HG03457 (cell line): ENCODE data around the gene TMPO.
"Not testable (repeated sequence)": the region's sequence is repeated elsewhere in the genome, so short reads cannot be mapped to it uniquely, and the experiment has no call there.

Source experiments
- ATAC-seq: cut with Tn5 transposase; IDR thresholded peaks from one replicate; pipeline ENCODE4 v1.9.1; 2021; ENCODE audit warnings: moderate number of reproducible peaks; ENCODE audit not compliant: unreplicated experiment

The TMPO gene

GRCh38 chr12:98578392-98578791 is 63.0 kb downstream of the TMPO start:
- no peak for ATAC-seq

GRCh38 chr12:98578821-98579220 is 63.4 kb downstream of the TMPO start:
- ATAC-seq = no peak

- no peak for ATAC-seq
These were observed 64.0 kb downstream of the TMPO start for GRCh38 chr12:98579347-98579746.

GRCh38 chr12:98579835-98580234 is 64.4 kb downstream of the TMPO start:
- no peak for ATAC-seq

- no peak for ATAC-seq
These were observed 65.3 kb downstream of the TMPO start for GRCh38 chr12:98580695-98581094.

GRCh38 chr12:98581101-98581500 is 65.7 kb downstream of the TMPO start:
- no peak for ATAC-seq

GRCh38 chr12:98582093-98582492 is 66.7 kb downstream of the TMPO start:
- ATAC-seq = no peak

- no peak for ATAC-seq
These were observed 71.7 kb downstream of the TMPO start for GRCh38 chr12:98587084-98587483.

GRCh38 chr12:98591209-98591608 is 75.8 kb downstream of the TMPO start:
- no peak for ATAC-seq

GRCh38 chr12:98592825-98593322 is 77.5 kb downstream of the TMPO start:
- ATAC-seq = no peak

GRCh38 chr12:98593351-98594049 is 78.1 kb downstream of the TMPO start, which contains the start of gene SLC25A3:
TSS of gene SLC25A3 (plus strand) at chr12:98593686. CDS start at chr12:98593979, 293 bp downstream.
- ATAC-seq = peak; percentile 99

- ATAC-seq = no peak
These were observed 78.9 kb downstream of the TMPO start for GRCh38 chr12:98594050-98594835.

- no peak for ATAC-seq
These were observed 80.0 kb downstream of the TMPO start for GRCh38 chr12:98595243-98595988.

GRCh38 chr12:98597313-98597712 is 81.9 kb downstream of the TMPO start:
- ATAC-seq = not testable (repeated sequence)
